NCI-H2107 treated with DMSO at 0.1 percent for 48 hours (cell line): Measurements from ENCODE around the gene UBE2G2.

Experiments
- DNase-seq: peaks from one replicate; lab custom pipeline; 2025; ENCODE audit not compliant: unreplicated experiment; lab: John Stamatoyannopoulos, UW

The UBE2G2 gene

GRCh38 chr21:44801468-44802395 is at the start of gene UBE2G2:
UBE2G2 (minus strand) TSS chr21:44801820; CDS start chr21:44801748, 72 bp downstream.
- peak; percentile 38 for DNase-seq

GRCh38 chr21:44850905-44851657 is 49.5 kb upstream of the UBE2G2 start:
- DNase-seq = no peak

- no peak for DNase-seq
Observed at GRCh38 chr21:44850208-44850800, 48.7 kb upstream of the UBE2G2 start.

GRCh38 chr21:44849616-44850130 is 48.1 kb upstream of the UBE2G2 start:
- no peak for DNase-seq

GRCh38 chr21:44848821-44849521 is 47.4 kb upstream of the UBE2G2 start:
- DNase-seq = no peak

GRCh38 chr21:44847261-44848056 is 45.8 kb upstream of the UBE2G2 start:
- no peak for DNase-seq

- DNase-seq = no peak
Observed at GRCh38 chr21:44846485-44847260, 45.1 kb upstream of the UBE2G2 start.

GRCh38 chr21:44846224-44846484 is 44.5 kb upstream of the UBE2G2 start:
- DNase-seq = no peak

- no peak for DNase-seq
Observed at GRCh38 chr21:44845418-44846223, 44.0 kb upstream of the UBE2G2 start.

GRCh38 chr21:44844256-44844655 is 42.6 kb upstream of the UBE2G2 start:
- DNase-seq = no peak

GRCh38 chr21:44842721-44843445 is 41.3 kb upstream of the UBE2G2 start:
- no peak for DNase-seq

GRCh38 chr21:44842087-44842486 is 40.5 kb upstream of the UBE2G2 start:
- no peak for DNase-seq

GRCh38 chr21:44840771-44841170 is 39.2 kb upstream of the UBE2G2 start:
- no peak for DNase-seq

- no peak for DNase-seq
Observed at GRCh38 chr21:44838951-44839350, 37.3 kb upstream of the UBE2G2 start.

- no peak for DNase-seq
Observed at GRCh38 chr21:44838039-44838895, 36.6 kb upstream of the UBE2G2 start.

- DNase-seq = no peak
Observed at GRCh38 chr21:44837537-44837936, 35.9 kb upstream of the UBE2G2 start.
